GM10266 (cell line): Measurements from ENCODE around the gene SCAANT1.

Experiments used
- DNase-seq: peaks from one replicate; pipeline ENCODE4 v3.0.0; 2012; ENCODE audit errors: extremely low spot score
- TF ChIP-seq, protein P1 (sequence below): IDR thresholded peaks from 2 replicates; pipeline ENCODE4 v1.5.1; 2012; ENCODE audit warnings: mild to moderate bottlenecking, low read depth; ENCODE audit not compliant: control insufficient read depth, insufficient read depth; ENCODE audit errors: missing control alignments

Gene SCAANT1

DNA sequence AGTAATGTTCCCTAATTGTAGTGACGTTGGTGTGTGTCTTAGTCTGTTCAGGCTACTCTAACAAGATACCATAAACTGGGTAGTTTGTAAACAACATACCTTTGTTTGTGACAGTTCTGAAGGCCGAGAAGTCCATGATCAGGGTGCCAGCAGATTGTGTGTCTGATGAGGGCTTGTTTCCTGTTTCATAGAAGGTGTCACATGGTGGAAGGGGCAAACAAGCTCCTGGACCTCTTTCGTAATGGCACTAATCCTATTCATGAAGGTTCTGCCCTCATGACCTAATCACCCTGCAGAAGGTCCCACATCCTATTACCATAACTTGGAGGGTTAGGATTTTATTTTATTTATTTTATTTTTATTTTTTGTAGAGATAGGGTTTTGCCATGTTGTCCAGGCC lies 37.4 kb downstream of the SCAANT1 start:
- TF ChIP-seq, protein P1, sequence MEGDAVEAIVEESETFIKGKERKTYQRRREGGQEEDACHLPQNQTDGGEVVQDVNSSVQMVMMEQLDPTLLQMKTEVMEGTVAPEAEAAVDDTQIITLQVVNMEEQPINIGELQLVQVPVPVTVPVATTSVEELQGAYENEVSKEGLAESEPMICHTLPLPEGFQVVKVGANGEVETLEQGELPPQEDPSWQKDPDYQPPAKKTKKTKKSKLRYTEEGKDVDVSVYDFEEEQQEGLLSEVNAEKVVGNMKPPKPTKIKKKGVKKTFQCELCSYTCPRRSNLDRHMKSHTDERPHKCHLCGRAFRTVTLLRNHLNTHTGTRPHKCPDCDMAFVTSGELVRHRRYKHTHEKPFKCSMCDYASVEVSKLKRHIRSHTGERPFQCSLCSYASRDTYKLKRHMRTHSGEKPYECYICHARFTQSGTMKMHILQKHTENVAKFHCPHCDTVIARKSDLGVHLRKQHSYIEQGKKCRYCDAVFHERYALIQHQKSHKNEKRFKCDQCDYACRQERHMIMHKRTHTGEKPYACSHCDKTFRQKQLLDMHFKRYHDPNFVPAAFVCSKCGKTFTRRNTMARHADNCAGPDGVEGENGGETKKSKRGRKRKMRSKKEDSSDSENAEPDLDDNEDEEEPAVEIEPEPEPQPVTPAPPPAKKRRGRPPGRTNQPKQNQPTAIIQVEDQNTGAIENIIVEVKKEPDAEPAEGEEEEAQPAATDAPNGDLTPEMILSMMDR, result no peak
- no peak for DNase-seq

GRCh38 chr3:63872135-63872924 lies 39.9 kb downstream of the SCAANT1 start:
- TF ChIP-seq, protein P1, result no peak
- DNase-seq, result no peak

- TF ChIP-seq, protein P1, result no peak
- DNase-seq, result no peak
Observed at GRCh38 chr3:63870615-63871005, 41.6 kb downstream of the SCAANT1 start.

DNA sequence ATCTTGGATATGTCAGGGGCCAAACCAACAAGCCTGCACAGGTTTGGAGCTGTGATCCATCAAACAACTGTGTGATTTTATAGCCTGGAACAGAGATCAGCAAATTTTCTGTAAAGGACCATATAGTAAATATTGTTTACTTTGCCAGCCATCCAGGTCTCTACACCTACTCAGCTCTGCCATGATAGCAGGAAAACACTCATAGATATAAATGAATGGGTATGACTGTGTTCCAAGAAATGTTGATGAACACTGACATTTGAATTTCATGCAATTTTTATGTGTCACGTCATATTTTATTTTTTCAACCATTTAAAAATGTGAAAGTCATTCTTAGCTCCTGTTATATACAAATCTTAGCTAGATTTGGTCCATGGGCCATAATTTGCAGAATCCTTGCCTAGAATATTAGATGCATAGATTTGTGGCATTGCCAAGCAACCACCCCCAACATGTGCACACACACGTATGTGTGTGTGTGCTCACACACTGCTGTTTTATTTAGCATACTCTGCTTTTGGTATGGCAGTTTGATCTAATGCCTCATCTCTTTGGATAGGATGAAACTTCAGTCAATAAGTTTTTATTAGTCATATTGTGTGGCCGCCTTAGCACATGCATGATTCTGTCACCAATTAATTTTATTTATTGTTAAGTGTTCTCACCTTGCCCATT lies 42.1 kb downstream of the SCAANT1 start:
- TF ChIP-seq, protein P1, result no peak
- DNase-seq, result no peak

- TF ChIP-seq, protein P1, result no peak
- no peak for DNase-seq
Observed at GRCh38 chr3:63867225-63867624, 45.0 kb downstream of the SCAANT1 start.

DNA sequence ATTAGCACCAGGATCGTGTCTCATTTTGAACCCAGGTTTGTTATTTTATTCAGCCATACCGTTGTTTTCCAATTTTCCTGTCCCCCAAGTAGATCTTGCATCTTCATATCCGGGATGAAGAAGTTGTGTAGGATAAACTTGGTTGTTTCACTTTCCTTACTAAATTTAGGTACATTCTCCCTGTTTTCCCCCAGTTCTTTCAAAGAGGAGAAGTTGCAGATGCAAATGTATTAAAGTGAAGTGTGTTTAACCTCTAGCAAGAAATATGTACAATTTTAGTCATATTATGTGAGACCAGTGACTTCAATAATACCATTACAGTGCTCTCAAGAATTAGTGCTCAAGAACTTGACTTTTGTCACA lies 47.2 kb downstream of the SCAANT1 start:
- no peak for DNase-seq

More for the DNA sequence above, 47.2 kb downstream of the SCAANT1 start:
- TF ChIP-seq, protein P1, result no peak
